ENCODE measurements around the gene SLC46A1. TPM values are rescaled to one million over a fixed set of nuclear protein-coding genes. Genes with fewer than 3 reads are reported as not detected.

The SLC46A1 gene
- total RNA-seq, 2 experiments from 2014 or later = 2.3 to 2.9 TPM

DNA sequence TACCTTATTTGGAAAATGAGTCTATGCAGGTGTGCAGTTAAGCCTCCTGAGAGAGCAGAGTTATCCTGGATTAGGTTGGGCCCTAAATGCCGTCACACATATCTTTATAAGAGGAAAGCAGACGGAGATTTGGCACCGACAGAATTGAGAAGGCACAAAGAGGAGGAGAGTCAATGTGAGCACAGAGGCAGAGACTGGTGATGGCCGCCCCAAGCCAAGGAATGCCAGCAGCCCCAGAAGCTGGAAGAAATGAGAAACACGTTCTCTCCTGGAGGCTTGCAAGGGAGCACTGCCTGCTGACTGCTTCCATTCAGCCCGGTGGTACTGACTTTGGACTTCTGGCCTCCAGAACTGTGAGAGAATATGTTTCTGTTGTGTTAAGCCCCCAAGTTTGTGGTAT is 3.2 kb downstream of the SLC46A1 start:
- Mint-ChIP-seq H3K27ac (no peak overlapping the region), H3K36me3 (peaks cover 4% of the 10 kb centered on the region), H3K4me3 (no peak overlapping the region), H3K9me3 (no peaks in the 10 kb centered on the region), H3K27me3 (peaks cover 2% of the 10 kb centered on the region), H3K4me1 (ENCODE audit: low read depth) (peaks cover 13% of the 10 kb centered on the region)
- intact Hi-C loops (cut with micrococcal nuclease) = no loop called here
- no peak for DNase-seq
- ChIA-PET POLR2A (no interaction called here), CTCF (interaction anchor here (4.6 kb wide), 1 partner anchor 14 kb away, joined by 28 read pairs; no protein-coding TSS in a partner anchor)

DNA sequence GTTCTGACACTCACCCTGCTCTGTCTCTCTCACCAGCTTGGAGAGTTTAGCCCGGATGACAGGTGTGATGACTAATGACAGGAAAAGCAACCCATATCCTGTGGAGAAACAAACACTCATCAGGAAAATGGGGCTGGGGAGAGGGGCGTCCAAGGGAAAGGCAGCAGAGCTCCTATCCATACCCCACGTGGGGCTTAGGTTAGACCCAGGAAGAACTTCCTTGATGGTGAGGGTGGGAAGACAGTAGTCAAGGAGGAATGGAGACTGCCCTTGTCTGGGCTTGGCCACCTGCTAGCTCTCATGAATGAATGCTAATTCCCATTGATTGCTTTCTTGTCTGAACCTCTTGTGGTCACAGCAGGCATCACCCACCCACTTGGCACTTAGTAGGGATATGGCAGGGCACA is 3.8 kb downstream of the SLC46A1 start:
- ChIA-PET POLR2A (no interaction called here), CTCF (interaction anchor here (4.6 kb wide), 1 partner anchor 14 kb away, joined by 28 read pairs; no protein-coding TSS in a partner anchor)
- no peak for DNase-seq
- Mint-ChIP-seq H3K9me3 (no peaks in the 10 kb centered on the region), H3K4me3 (no peak overlapping the region), H3K36me3 (peaks cover 7% of the 10 kb centered on the region), H3K27ac (no peak overlapping the region), H3K27me3 (peaks cover 2% of the 10 kb centered on the region), H3K4me1 (ENCODE audit: low read depth) (peaks cover 13% of the 10 kb centered on the region)
- intact Hi-C loops (cut with micrococcal nuclease) = no loop called here

DNA sequence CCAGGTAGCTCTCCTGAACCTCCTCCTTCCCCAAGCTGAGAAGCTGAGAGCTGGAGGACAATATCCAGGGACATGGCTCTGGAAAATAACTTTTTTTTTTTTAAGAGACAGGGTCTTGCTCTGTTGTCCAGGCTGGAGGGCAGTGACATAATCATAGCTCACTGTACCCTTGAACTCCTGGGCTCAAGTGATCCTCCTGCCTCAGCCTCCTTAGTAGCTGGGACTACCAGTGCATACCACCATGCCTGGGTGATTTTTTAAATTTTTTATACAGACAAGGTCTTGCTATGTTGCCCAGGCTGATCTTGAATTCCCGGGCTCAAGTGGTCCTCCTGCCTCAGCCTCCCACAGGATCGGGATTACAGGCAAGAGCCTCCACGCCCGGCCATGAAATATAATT is 6.2 kb downstream of the SLC46A1 start:
- no peaks in the 10 kb centered on the region for H3K9me3 Mint-ChIP-seq
- DNase-seq = no peak
- H3K4me1 Mint-ChIP-seq (ENCODE audit: low read depth) = peaks cover 6% of the 10 kb centered on the region
- H3K4me3 Mint-ChIP-seq = no peak overlapping the region
- POLR2A ChIA-PET = no interaction called here
- intact Hi-C loops (cut with micrococcal nuclease) = no loop called here
- H3K27ac Mint-ChIP-seq = no peak overlapping the region
- CTCF ChIA-PET = interaction anchor here (0.7 to 4.6 kb wide), 3 partner anchors 9 to 17 kb away, joined by 3 to 28 read pairs (median 3); no protein-coding TSS in a partner anchor
- no peaks in the 10 kb centered on the region for H3K27me3 Mint-ChIP-seq
- H3K36me3 Mint-ChIP-seq = peaks cover 7% of the 10 kb centered on the region

DNA sequence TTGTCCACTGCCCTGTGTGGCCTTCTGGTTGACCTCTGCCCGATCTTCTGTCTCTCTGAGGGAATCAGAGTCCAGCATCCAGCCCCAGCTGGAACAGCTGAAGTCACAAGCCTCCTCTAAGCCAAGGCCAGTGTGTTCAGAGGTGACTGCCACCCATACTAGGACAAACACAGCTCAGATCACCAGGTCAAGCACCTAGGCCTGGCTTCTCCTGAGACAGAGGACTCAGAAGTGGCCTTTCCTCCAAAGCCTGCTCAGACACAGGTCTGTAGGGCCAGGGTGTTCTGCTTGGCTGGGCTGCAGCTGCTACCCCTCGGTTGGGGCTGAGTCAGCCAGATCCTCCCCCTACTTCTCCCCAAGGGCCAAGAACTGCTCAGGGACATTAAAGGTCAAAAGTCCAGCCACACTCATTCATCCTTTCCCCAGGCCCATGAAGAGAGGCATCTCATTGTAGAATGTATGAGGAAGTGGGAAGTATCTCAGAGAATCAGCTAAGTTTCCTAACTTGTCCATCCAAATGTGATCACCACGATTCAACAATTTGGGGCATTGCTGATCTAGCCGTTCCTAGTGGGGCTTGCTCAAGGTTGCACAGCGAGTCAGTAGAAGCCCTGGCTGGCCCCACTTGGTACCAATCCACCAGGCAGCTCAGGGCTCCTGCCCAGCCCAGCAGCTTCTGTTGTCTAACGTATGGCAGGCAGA is 7.6 kb downstream of the SLC46A1 start:
- intact Hi-C loops (cut with micrococcal nuclease) = no loop called here
- DNase-seq = no peak
- Mint-ChIP-seq H3K27ac (no peak overlapping the region), H3K4me3 (no peak overlapping the region), H3K27me3 (no peaks in the 10 kb centered on the region), H3K36me3 (peaks cover 11% of the 10 kb centered on the region), H3K9me3 (no peaks in the 10 kb centered on the region), H3K4me1 (ENCODE audit: low read depth) (peaks cover 6% of the 10 kb centered on the region)
- ChIA-PET POLR2A (interaction anchor here (0.6 to 1.9 kb wide), 2 partner anchors 14 to 66 kb away, joined by 3 to 6 read pairs; no protein-coding TSS in a partner anchor), CTCF (interaction anchor here (4.6 kb wide), 1 partner anchor 18 kb away, joined by 28 read pairs; no protein-coding TSS in a partner anchor)

DNA sequence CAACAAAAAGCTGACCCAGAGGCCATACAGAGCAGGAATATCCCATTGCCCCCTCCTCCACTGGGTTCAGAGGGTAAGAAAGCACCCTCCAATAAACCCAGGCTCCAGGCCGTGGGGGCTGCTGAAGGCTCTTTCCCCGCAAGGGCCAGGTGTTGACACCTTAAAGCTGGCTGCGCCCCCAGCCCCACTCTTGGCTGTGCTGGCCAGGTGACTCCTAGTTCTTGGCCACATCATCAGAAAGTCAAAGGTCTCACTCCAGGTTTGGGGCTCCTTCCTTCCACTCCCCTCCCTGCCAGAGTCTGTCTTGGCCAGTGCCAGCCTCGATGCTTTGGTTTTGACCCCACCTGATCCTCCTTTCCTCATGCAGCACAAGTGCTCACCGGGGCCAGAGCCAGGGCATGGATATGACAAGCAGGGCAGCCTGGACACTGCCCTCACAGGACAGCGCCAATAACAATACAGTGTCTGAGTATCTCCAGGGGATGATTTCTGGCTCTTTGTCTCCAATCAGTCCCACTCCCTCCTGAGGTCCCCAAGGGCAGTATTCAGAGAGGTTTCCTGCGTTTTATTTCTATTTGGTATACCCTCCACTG is 8.2 kb downstream of the SLC46A1 start:
- ChIA-PET CTCF (interaction anchor here (4.6 kb wide), 1 partner anchor 19 kb away, joined by 28 read pairs; no protein-coding TSS in a partner anchor), POLR2A (interaction anchor here (0.6 to 1.9 kb wide), 2 partner anchors 13 to 65 kb away, joined by 3 to 6 read pairs; no protein-coding TSS in a partner anchor)
- Mint-ChIP-seq H3K4me3 (no peak overlapping the region), H3K9me3 (no peaks in the 10 kb centered on the region), H3K36me3 (peaks cover 11% of the 10 kb centered on the region), H3K27ac (no peak overlapping the region), H3K4me1 (ENCODE audit: low read depth) (peaks cover 6% of the 10 kb centered on the region), H3K27me3 (no peaks in the 10 kb centered on the region)
- DNase-seq = no peak
- intact Hi-C loops (cut with micrococcal nuclease) = no loop called here

DNA sequence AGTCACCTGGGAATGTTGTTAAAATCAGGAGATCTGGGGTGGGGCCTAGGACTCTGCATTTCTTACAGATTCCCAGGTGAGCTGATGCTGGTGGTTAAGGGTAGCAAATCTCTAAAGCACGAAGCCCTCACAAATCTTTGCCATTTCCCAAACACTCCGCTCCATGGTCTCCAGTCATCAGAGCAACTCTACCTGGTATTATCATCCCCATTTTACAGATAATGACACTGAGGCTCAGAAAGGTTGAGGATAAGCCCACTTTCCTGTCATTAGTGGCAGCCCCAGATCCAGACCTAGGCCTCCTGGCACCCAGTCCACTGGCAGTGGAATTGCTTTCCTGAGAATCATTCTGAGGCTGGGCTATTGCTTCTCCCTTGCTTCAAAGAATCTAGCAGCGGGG is 8.7 kb downstream of the SLC46A1 start:
- peaks cover 6% of the 10 kb centered on the region for H3K4me1 Mint-ChIP-seq (ENCODE audit: low read depth)
- ChIA-PET POLR2A (interaction anchor here (1.9 kb wide), 1 partner anchor 12 kb away, joined by 6 read pairs; no protein-coding TSS in a partner anchor), CTCF (no interaction called here)
- no peak overlapping the region for H3K4me3 Mint-ChIP-seq
- peaks cover 14% of the 10 kb centered on the region for H3K36me3 Mint-ChIP-seq
- intact Hi-C loops (cut with micrococcal nuclease) = no loop called here
- no peak overlapping the region for H3K27ac Mint-ChIP-seq
- H3K27me3 Mint-ChIP-seq = no peaks in the 10 kb centered on the region
- no peaks in the 10 kb centered on the region for H3K9me3 Mint-ChIP-seq
- DNase-seq = no peak

DNA sequence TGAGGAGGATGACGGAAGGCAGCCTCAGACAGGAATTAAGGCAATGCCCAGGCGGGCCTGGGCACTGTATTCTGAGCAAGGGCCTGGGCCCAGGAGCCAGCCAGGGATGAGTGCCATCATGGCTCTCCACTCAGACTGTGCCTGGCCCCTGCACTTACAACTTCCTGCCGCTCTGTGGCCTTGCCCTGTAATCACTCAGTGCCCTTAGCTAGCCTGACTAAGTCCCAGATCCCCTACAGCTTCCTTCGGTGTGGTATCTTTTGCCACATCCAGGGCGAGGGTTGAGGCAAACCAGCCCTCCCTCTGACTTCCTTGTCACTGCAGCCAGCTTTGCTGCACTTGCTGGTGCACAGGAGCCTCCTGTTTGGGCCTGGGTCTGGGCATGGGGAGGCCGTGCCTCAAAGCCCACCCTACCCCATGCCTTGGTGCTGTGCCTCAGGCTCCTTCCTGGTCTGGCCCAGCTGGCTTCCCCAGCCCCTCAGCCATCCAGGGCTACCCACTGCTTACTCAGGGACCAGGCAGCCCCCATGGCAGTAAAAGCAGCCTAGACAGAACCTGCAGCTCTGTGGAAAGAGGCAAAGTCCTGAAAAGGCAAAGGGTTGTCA is 9.3 kb downstream of the SLC46A1 start:
- ChIA-PET POLR2A (no interaction called here), CTCF (no interaction called here)
- Mint-ChIP-seq H3K9me3 (no peaks in the 10 kb centered on the region), H3K4me1 (ENCODE audit: low read depth) (peaks cover under 1% of the 10 kb centered on the region), H3K27ac (no peak overlapping the region), H3K4me3 (no peak overlapping the region), H3K36me3 (peaks cover 14% of the 10 kb centered on the region), H3K27me3 (no peaks in the 10 kb centered on the region)
- DNase-seq = no peak
- intact Hi-C loops (cut with micrococcal nuclease) = no loop called here

DNA sequence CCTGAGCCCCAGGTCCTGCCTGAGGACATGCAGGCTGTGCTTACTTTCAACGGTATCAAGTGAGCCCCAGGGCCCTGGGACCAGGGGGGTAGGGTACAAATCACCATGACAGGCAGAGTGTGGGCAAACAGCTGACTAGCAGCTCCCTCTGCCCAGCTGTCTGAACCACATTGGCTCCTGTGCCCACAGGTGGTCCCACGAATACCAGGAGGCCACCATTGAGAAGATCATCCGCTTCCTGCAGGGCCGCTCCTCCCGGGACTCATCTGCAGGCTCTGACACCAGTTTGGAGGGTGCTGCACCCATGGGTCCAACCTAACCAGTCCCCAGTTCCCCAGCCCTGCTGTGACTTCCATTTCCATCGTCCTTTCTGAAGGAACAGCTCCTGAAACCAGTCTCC is 10.0 kb downstream of the SLC46A1 start:
- H3K36me3 Mint-ChIP-seq = peaks cover 20% of the 10 kb centered on the region
- no peaks in the 10 kb centered on the region for H3K4me1 Mint-ChIP-seq (ENCODE audit: low read depth)
- intact Hi-C loops (cut with micrococcal nuclease) = no loop called here
- H3K9me3 Mint-ChIP-seq = no peaks in the 10 kb centered on the region
- no peaks in the 10 kb centered on the region for H3K27me3 Mint-ChIP-seq
- no peak overlapping the region for H3K4me3 Mint-ChIP-seq
- no peak overlapping the region for H3K27ac Mint-ChIP-seq
- ChIA-PET CTCF (no interaction called here), POLR2A (no interaction called here)
- DNase-seq = no peak

DNA sequence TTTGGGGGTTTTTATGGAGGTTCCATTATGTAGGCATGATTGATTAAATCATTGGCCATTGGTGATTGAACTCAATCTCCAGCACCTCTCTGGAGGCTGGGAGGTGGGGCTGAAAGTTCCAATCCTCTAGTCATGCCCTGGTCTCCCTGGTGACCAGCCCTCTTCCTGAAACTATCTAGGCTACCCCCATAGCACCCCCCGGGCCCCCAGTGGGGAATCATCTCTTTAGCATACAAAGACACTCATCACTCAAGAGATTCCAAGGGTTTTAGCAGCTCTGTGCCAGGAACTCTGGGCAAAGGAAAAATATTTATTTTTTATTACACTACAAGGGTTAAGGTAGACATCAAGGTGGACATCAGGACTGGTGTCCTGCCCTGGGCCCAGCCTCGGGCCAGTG is 10.6 kb downstream of the SLC46A1 start:
- ChIA-PET CTCF (interaction anchor here (2.3 kb wide), 1 partner anchor 21 kb away, joined by 6 read pairs; no protein-coding TSS in a partner anchor), POLR2A (no interaction called here)
- H3K9me3 Mint-ChIP-seq = no peaks in the 10 kb centered on the region
- intact Hi-C loops (cut with micrococcal nuclease) = no loop called here
- H3K4me3 Mint-ChIP-seq = no peak overlapping the region
- H3K4me1 Mint-ChIP-seq (ENCODE audit: low read depth) = no peaks in the 10 kb centered on the region
- peaks cover 25% of the 10 kb centered on the region for H3K36me3 Mint-ChIP-seq
- H3K27ac Mint-ChIP-seq = no peak overlapping the region
- H3K27me3 Mint-ChIP-seq = no peaks in the 10 kb centered on the region
- DNase-seq = no peak

DNA sequence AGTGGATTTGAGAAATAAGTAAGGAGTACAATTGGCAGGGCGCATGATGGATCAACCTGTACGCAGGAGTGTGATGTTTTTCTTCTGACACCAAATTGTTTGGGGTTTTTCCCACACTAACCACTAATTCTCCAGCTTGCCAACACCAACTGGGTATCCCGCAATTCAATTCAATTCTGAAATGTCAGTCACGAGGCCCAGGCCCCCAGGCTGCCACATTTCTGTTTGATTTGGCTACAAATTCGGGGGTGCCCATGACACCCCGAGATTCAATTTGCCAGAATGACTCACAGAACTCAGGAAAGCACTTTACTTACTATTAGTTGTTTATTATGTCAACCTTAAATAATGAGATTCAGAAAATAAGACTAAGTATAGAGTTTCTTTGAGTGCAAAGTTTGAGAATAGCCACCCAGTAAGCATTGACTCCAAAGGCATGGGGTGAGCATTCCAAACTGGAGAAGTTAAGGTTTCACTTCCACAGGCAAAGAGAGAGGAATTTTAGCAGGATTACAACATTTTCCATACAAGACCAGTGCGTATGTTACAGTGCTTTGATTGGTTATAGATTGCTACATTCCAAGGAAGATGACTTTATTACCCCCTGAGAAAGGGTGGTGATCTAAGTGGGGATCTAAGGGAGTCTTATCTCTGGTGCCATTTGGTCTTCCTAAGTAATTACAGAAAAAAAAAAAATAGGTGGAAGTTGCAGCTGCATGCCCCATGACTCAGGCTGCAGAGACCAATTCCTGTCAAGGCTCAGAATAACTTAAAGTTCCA is 11.5 kb downstream of the SLC46A1 start:
- no peak overlapping the region for H3K27ac Mint-ChIP-seq
- H3K9me3 Mint-ChIP-seq = no peaks in the 10 kb centered on the region
- DNase-seq = no peak
- H3K4me1 Mint-ChIP-seq (ENCODE audit: low read depth) = no peaks in the 10 kb centered on the region
- H3K36me3 Mint-ChIP-seq = peaks cover 32% of the 10 kb centered on the region
- H3K4me3 Mint-ChIP-seq = no peak overlapping the region
- no peaks in the 10 kb centered on the region for H3K27me3 Mint-ChIP-seq
- CTCF ChIA-PET = interaction anchor here (2.3 kb wide), 1 partner anchor 22 kb away, joined by 6 read pairs; no protein-coding TSS in a partner anchor
- intact Hi-C loops (cut with micrococcal nuclease) = no loop called here
- POLR2A ChIA-PET = no interaction called here

DNA sequence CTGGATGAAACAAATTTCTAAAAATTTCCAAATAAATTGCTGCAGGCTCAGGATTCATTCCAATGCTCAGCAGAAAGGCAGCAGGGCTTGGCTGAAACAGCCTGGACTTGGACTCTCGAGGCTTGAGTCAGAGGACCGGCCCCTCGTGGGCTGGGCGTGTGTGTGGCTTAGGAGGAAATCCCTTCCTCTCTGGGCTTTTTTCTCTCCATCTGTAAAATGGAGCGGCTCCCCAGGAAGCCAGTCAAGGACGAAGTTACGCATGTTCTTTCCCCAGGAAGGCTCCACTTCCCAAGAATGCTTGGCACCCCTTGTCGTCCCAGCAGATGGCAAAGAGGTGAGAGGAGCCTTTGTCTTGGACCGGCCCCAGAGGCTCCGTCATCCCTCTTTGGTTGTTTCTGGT is 13.5 kb downstream of the SLC46A1 start:
- intact Hi-C loops (cut with micrococcal nuclease) = no loop called here
- POLR2A ChIA-PET = no interaction called here
- H3K27me3 Mint-ChIP-seq = no peaks in the 10 kb centered on the region
- CTCF ChIA-PET = no interaction called here
- H3K4me3 Mint-ChIP-seq = no peak overlapping the region
- H3K36me3 Mint-ChIP-seq = peaks cover 35% of the 10 kb centered on the region
- peaks cover 2% of the 10 kb centered on the region for H3K4me1 Mint-ChIP-seq (ENCODE audit: low read depth)
- no peak for DNase-seq
- no peak overlapping the region for H3K27ac Mint-ChIP-seq
- no peaks in the 10 kb centered on the region for H3K9me3 Mint-ChIP-seq

DNA sequence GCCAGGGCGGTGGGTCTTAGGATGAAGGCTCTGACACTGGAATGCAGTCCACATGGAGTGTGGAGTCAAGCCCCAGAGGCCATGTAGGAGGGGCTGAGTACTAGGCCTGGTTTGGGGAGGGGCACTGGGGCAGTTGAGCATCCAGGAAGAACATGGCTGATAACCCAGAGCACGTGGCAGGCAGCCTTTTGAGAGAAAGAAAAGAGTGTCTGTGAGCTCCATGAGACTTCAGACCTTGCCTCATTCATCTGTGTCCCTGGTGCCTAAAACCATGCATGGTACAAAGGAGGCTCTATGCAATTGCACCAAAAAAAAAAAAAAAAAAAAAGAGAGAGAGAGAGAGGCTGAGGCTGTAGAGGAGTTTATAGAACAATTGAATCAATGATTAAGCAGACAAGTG is 14.6 kb downstream of the SLC46A1 start:
- H3K9me3 Mint-ChIP-seq = no peaks in the 10 kb centered on the region
- no peak overlapping the region for H3K4me3 Mint-ChIP-seq
- peaks cover 34% of the 10 kb centered on the region for H3K36me3 Mint-ChIP-seq
- POLR2A ChIA-PET = interaction anchor here (0.9 kb wide), 1 partner anchor 15 kb away, joined by 4 read pairs; the partner anchor contains the start of gene SLC46A1
- intact Hi-C loops (cut with micrococcal nuclease) = no loop called here
- H3K27ac Mint-ChIP-seq = no peak overlapping the region
- H3K27me3 Mint-ChIP-seq = no peaks in the 10 kb centered on the region
- DNase-seq = no peak
- H3K4me1 Mint-ChIP-seq (ENCODE audit: low read depth) = peaks cover 2% of the 10 kb centered on the region
- CTCF ChIA-PET = interaction anchor here (1.2 kb wide), 1 partner anchor 10 kb away, joined by 4 read pairs; no protein-coding TSS in a partner anchor

Data from activated CD4-positive, alpha-beta memory T cell treated with anti-CD3 and anti-CD28 coated beads for 36 hours (primary cell).